ENCODE measurements around the gene TGFB2. TPM values are rescaled to one million over a fixed set of nuclear protein-coding genes. Genes with fewer than 3 reads are reported as not detected.
"Not testable (repeated sequence)": the region's sequence is repeated elsewhere in the genome, so short reads cannot be mapped to it uniquely, and the experiment has no call there.

The TGFB2 gene
- 0.44 TPM for total RNA-seq

- ATAC-seq = peak; percentile 55
Observed at GRCh38 chr1:218344814-218345672, at the start of gene TGFB2. TSS of gene TGFB2 (plus strand) at chr1:218345336. CDS start at chr1:218346702, 1,366 bp downstream.

GRCh38 chr1:218296162-218296561, 49.0 kb upstream of the TGFB2 start:
- no peak for ATAC-seq

DNA sequence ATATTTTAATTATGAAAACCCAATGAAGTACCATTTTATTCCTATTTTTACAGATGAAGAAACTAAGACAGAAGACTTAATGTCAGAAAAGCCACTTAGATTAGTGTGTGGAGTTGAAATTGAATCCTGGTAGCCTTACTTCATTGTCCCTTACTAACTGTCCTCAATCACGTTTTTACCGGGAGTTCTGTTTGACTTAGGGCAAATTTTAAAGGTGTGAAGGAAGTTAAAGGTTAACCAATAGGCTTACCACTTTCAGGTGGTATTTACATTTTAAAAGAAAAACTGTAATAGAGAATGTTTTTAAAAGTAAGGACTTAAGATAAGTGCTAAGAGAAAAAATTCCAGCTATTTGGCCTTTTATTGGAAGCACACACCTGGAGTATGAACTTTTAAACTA, 47.7 kb upstream of the TGFB2 start:
- ATAC-seq = no peak

DNA sequence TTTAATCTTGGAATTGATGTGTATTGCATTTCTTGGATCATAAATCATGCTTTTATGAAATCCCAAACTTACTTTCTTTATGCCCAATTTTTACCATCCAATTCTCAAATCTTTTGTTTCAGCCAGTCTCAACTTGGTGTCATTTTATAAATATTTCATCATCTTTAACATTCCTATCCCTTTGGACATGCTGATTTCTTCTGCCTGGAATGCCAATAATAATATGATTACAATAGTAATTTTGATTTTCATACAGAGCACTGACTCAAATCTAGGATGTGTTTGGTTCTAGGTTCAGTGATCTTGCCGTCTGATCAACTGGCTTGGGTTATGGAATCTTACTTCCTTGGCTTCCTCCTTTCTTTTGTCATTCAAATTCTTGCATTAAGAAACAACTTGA, 47.3 kb upstream of the TGFB2 start:
- ATAC-seq = no peak

GRCh38 chr1:218298398-218298797, 46.7 kb upstream of the TGFB2 start:
- ATAC-seq = no peak

DNA sequence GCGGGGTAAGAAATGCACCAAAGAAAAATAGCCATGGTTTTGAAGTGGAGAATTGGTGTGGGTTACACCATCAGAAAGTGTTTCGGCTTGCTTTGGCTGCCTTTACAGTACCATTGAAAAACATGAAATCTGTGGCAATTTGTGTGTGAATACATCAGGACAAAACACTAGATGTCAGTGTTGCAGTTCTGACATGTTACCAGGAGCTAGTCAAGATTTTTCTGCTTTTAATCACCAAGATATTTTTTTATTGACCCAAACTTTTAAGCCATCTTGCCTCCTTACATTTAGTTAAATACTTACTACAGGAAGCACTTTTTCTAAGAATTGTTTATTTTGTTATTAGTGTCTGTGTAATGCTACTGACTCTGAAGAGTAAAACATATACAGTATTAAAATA, 45.7 kb upstream of the TGFB2 start:
- no peak for ATAC-seq

DNA sequence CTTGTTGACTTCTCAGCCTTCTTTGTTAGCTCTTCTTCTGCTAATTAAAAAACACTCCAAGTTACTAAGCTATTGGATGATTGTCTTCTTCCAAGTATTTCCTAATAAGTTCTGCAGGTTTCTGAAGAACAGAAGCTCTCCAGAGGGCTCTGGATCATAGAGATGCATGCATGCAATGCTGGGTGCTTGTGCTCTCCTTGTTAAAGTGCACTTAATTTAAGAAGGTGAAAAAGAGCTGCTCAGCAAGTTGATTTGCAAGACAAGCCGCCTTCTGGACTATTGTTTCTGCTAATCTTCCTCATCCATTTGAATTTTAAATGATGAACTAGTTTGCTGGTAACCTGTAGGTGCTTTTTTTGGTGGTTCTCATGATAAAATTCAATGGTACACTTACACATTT, 43.9 kb upstream of the TGFB2 start:
- no peak for ATAC-seq

- no peak for ATAC-seq
Observed at GRCh38 chr1:218302155-218302554, 43.0 kb upstream of the TGFB2 start.

DNA sequence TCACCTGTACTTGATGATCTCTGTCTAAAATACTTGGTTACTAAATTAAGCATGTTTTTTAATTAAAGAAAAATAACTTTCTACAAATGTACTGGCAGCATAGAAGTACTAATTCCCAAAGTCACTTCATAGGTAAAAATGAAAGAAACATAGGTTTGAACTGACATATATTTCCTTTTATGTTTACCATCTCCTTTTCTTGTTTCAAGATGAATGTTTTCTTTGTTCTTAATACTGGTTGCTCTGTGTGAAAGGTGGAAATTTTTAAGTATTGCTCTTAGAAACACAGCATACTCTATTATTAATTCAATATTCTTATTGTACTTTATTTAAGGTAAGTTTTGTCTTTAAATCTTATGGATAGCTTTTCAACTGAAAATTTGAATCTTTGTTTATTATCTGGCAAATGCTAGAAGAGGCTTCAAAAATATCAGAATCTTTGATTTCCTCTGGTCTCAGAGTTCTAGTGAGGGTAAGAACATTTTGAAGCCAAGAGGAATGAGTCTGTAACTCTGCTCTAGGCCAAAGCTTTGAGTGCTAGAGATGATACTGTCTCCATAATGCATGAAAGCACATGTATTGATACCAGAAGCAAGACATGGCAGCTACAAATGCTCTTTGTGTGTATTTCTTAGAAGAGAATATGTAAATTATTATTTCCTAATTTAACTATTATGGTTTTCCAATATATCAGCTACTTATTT, 41.8 kb upstream of the TGFB2 start:
- no peak for ATAC-seq

- ATAC-seq = no peak
Observed at GRCh38 chr1:218304281-218305039, 40.7 kb upstream of the TGFB2 start.

- no peak for ATAC-seq
Observed at GRCh38 chr1:218305472-218306064, 39.6 kb upstream of the TGFB2 start.

- ATAC-seq = no peak
Observed at GRCh38 chr1:218312509-218312908, 32.6 kb upstream of the TGFB2 start.

DNA sequence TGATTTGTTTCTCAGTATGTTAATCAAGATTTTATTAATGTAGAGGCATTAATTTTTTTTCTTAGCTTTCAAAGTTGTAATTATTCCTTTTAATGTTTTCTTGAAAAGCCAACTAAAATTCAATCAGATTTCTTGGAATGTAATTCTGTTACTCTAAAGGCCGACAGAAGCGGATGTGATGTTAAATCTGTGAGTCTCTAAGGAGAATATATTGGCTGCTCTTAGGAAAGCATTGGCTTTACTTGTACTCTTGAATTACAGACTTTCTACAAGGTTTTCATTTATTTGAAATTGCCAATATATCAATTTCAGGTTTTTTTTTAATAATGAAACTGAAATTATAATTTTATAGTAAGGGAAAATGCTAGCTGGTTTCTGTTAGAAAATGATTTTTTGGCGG, 30.8 kb upstream of the TGFB2 start:
- ATAC-seq = no peak

GRCh38 chr1:218315638-218316037, 29.5 kb upstream of the TGFB2 start:
- ATAC-seq = no peak

- ATAC-seq = no peak
Observed at GRCh38 chr1:218317061-218317460, 28.1 kb upstream of the TGFB2 start.

DNA sequence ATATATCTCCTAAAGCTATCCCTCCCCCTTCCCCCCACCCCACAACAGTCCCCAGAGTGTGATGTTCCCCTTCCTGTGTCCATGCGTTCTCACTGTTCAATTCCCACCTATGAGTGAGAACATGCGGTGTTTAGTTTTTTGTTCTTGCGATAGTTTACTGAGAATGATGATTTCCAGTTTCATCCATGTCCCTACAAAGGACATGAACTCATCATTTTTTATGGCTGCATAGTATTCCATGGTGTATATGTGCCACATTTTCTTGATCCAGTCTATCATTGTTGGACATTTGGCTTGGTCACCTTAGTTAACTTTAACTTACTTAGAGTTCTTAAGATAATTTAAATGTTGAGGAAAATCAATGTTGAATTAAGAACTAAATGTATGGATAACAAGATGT, 25.0 kb upstream of the TGFB2 start:
- ATAC-seq = not testable (repeated sequence)

DNA sequence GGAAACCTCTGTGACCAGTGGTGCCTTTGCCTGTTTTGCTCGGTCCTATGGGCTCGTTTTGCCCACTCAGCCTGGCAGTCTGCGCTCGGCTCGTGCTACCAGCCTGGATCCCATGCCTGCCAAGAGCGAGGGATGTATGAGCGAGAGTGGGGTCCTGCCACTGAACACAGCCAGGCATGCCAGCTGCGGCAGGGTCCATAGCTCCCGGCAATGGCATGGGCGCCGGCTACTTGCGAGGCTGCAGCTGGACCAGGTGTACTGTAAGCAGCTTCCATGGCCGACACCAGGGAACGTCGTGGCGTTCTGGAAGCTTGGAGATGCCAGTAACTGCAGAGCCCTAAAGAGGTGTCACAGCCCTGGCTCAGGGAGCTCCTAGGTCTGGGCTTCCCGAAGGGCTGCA, 22.4 kb upstream of the TGFB2 start:
- ATAC-seq = no peak

DNA sequence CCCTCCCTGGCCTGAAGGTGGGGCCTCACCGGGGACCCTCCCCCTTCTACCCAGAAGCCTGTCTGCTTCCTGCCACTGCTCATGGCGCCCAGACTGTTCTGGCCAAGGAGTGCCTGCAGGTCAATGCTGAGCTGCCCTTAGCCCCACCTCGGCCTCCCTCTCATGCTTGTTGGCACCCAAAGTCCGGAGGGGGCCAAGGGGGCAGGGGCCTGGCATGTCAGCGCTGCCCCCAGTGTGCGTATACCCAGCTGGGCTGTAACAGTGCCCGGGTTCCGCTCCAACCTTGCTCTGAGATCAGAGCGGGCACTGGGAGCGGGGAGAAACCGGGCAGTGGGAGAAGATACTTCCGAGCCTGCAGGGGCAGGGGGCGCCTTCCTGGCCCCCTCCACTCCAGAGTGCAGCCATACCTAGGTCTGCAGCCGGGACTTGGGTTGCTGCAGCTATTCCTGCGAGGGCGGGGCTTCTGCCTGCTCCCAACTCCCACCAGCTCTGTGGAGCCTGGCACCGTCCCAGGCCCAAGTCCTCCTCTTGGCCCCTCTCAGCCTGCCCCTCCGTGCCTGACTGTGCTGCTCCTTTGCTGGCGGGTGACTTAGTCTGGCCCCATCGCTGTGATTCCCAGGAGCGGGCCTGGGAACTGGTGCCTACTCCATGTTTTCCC, 21.4 kb upstream of the TGFB2 start:
- ATAC-seq = no peak

- no peak for ATAC-seq
Observed at GRCh38 chr1:218324226-218324580, 20.9 kb upstream of the TGFB2 start.

GRCh38 chr1:218328769-218329168, 16.4 kb upstream of the TGFB2 start:
- no peak for ATAC-seq

- peak; percentile 55 for ATAC-seq
Observed at GRCh38 chr1:218330043-218330623, 15.0 kb upstream of the TGFB2 start.

GRCh38 chr1:218332416-218332815, 12.7 kb upstream of the TGFB2 start:
- ATAC-seq = no peak
